ENCODE data around the gene NUP210L. TPM values are rescaled to one million over a fixed set of nuclear protein-coding genes. Genes with fewer than 3 reads are reported as not detected.

NUP210L gene
- total RNA-seq, 1 experiment from 2014 or later, result 0.10 TPM

GRCh38 chr1:154178013-154178412 is 23.1 kb upstream of the NUP210L start:
- Histone ChIP-seq H3K27me3 (ENCODE audit: insufficient read depth, low read length) (no peaks in the 10 kb centered on the region), H3K27ac (ENCODE audit: low read depth, low read length) (no peak overlapping the region), H3K4me3 (replicated peaks in 1 of 2; ENCODE audit: low read depth in 1 of 2, low read length in 2 of 2) (no peak overlapping the region), H3K9me2 (ENCODE audit: insufficient read depth) (no peaks in the 10 kb centered on the region), H3K9me3 (ENCODE audit: control insufficient read depth in 1 of 2, insufficient read depth in 1 of 2, low read depth in 1 of 2, low read length in 2 of 2) (no peaks in the 10 kb centered on the region), H4K20me1 (ENCODE audit: insufficient read depth) (peaks cover 51% of the 10 kb centered on the region; the same call in 1 of the 2 replicates), H2AFZ (ENCODE audit: low read depth, low read length, poor library complexity, severe bottlenecking) (no peak overlapping the region), H3K4me1 (ENCODE audit: control insufficient read depth in 1 of 2, insufficient read depth in 2 of 2, low read length in 2 of 2) (peaks cover 11 to 28% of the 10 kb centered on the region in 2 experiments), H3K79me2 (ENCODE audit: insufficient read depth, low read length) (peaks cover 91% of the 10 kb centered on the region), H3K9ac (ENCODE audit: low read length) (no peak overlapping the region), H3K36me3 (ENCODE audit: control insufficient read depth in 1 of 2, insufficient read depth in 2 of 2, low read length in 2 of 2) (peaks cover 28 to 49% of the 10 kb centered on the region in 2 experiments), H3K4me2 (ENCODE audit: low read length) (no peak overlapping the region)
- no peak for ATAC-seq
- ChIA-PET CTCF (no interaction called here), RAD21 (ENCODE audit: low non-redundant PET in 1 of 2, low total read pairs in 2 of 2, uncharacterized antibody in 2 of 2, unreplicated experiment in 2 of 2) (no interaction called here), POLR2A (no interaction called here)
- no peak for DNase-seq (ENCODE audit: low read depth, low spot score)
- BruUV-seq (replicated peaks), result no TSS peak
- TF ChIP-seq ZNF274 (IDR thresholded peaks at IDR 0.05; ENCODE audit: low read depth, low read length), result no peak
- no peak for TF ChIP-seq ZBTB33 (IDR thresholded peaks at IDR 0.05; ENCODE audit: extremely low read depth, insufficient replicate concordance, low read length)
- no peak for TF ChIP-seq EGR1 (IDR thresholded peaks at IDR 0.05; ENCODE audit: low read depth)
- no peak for TF ChIP-seq SRF (IDR thresholded peaks at IDR 0.05; ENCODE audit: low read depth)
- TF ChIP-seq REST (IDR thresholded peaks at IDR 0.05; ENCODE audit: low read depth), result no peak
- TF ChIP-seq MAX (IDR thresholded peaks at IDR 0.05), result no peak
- no peak for TF ChIP-seq CTCF (IDR thresholded peaks at IDR 0.05 in 2 of 3, conservative IDR thresholded peaks at IDR 0.05 in 1 of 3; ENCODE audit: borderline replicate concordance in 1 of 3, insufficient read depth in 1 of 3, low read depth in 2 of 3, low read length in 2 of 3)
- intact Hi-C loops (cut with micrococcal nuclease), result no loop called here
